OCI-M2 (cell line): ENCODE data around the gene ABCA7.
"Not testable (repeated sequence)": the region's sequence is repeated elsewhere in the genome, so short reads cannot be mapped to it uniquely, and the experiment has no call there.

Experiments used
- DNase-seq: peaks from one replicate; lab custom pipeline; 2025; ENCODE audit not compliant: unreplicated experiment; lab: John Stamatoyannopoulos, UW

Gene ABCA7

DNA sequence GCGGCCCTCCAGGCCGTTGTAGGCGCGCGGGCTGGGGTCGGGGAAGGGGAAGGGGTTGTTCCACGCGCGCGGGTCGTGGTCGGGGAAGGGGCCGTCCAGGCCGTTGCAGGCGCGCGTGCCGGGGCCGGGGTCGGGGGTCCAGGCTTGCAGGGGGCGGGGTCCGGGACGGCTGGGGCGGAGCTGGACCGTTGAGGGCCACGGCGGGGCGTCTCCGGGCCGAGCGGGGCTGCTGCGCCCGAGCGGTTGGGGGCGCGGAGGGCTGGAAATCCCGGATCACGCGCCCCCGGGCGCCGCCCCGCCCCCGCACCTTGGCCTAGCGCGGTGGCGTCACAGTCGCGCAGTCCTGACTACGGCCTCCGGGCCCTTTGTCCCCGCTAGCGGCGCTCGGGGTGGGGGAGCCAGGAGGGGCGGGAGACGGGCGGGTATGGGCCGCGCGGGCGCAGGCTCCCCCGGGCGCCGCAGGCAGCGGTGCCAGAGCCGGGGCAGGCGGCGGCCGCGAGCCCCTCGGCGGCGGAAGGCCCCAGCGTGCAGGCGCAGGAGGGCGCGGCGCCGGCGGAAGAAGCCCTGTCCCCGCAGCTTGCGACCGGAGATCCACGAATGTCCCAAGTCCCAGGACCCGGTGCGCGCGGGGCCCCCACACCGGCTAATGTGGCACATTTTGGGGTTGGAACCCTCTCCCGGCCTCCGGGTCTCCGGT lies 64.6 kb downstream of the ABCA7 start:
- DNase-seq, result no peak

DNA sequence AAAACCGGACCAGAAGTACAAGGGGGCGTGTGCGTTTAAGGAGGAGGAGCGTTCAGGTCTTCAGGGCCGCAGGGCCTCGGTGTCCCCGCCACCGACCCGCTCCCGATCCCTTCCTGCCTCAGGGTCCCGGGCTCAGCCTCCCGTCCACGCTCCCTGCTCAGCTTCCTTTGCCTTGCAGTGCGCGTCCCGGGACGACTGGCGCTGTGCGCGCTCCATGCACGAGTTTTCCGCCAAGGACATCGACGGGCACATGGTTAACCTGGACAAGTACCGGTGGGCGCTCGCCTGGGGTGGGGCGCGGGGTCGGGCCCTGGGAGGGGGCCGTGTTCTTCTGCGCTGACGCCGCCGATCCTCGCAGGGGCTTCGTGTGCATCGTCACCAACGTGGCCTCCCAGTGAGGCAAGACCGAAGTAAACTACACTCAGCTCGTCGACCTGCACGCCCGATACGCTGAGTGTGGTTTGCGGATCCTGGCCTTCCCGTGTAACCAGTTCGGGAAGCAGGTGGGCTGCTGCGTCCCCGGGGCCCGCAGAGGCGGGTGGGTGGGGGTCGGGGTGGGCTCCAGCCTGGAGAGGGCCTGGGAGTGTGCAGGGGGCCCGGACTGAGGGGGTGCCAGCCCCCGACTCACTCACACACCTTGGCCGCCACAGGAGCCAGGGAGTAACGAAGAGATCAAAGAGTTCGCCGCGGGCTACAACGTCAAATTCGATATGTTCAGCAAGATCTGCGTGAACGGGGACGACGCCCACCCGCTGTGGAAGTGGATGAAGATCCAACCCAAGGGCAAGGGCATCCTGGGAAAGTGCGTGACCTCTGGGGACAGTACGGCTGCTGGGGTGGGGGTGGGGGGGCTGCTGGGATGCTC lies 65.3 kb downstream of the ABCA7 start:
- no peak for DNase-seq

- DNase-seq, result no peak
Observed at GRCh38 chr19:1105873-1106840, 66.2 kb downstream of the ABCA7 start.

GRCh38 chr19:1106841-1107660 lies 67.1 kb downstream of the ABCA7 start:
- no peak for DNase-seq

- no peak for DNase-seq
Observed at GRCh38 chr19:1107661-1108261, 67.9 kb downstream of the ABCA7 start.

- DNase-seq, result no peak
Observed at GRCh38 chr19:1108291-1109031, 68.6 kb downstream of the ABCA7 start.

GRCh38 chr19:1109032-1109551 lies 69.2 kb downstream of the ABCA7 start:
- DNase-seq, result no peak

GRCh38 chr19:1109697-1110671 lies 70.1 kb downstream of the ABCA7 start:
- no peak for DNase-seq

DNA sequence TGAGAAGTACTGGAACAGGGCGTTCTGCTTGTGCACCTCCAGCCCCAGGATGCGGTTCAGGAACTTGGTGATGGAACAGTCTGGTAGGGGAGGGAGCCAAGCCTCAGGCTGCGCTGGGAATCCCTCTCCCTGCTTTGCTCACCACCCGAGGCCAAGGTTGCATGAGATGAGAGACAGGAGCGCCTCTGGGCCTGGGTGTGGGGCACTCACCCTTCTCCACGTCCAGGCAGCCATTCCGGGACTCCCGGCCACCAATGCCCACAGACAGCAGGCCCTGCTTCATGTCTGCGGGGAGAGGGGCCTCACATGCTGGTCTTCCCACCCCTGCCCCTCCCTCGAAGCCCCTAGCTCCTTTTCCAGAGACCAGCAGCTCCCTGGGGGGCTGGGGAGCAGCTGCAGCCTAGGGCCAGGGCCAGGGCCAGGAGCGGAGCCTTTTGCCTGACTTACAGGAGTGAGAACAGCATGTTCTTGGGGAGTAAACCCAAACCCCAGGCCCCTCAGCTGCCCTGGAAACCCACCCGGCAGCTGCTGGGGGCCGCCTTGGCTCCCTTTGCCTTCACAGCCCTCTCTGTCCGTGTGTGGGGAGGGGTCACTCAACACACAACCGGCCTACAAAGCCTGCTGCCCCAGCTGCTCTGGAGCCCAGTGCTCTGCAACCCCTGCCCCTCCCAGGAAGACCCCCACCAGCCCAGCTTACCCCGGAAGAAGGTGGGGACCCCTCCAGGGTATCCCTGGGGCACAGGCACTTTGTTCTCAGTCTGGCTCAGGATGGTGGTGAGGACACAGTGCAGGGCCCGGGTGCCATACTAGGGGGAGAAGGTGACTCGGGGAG lies 71.1 kb downstream of the ABCA7 start:
- no peak for DNase-seq

DNA sequence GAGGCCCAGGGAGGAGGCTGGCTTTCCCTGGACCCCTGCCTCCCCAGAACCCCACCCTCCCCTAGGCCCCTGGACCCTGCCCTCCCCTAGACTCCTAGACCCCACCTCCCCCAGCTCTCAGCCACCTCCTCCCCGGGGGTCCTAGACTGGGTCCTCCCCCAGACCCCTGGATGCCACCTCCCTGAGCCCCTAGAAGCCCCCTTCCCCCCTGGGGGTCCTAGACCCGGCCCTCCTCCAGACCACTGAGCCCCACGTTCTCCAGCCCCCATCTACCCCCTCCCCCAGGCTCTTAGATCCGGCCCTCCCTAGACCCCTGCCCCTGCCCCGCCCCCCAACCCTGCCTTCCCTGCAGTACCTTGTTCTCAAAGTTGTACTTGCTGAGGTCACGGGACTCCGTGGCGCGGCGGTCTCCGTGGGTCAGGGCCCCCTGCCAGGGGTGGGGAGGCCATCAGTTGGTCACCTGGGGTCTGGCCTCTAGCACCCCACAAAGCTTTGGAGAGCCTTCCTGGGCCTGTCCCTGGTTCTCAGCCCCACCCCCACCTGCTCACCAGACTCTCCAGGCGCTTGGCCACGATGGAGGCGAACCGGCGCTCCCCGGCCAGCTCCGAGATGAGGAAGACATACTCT lies 71.8 kb downstream of the ABCA7 start:
- DNase-seq, result no peak

DNA sequence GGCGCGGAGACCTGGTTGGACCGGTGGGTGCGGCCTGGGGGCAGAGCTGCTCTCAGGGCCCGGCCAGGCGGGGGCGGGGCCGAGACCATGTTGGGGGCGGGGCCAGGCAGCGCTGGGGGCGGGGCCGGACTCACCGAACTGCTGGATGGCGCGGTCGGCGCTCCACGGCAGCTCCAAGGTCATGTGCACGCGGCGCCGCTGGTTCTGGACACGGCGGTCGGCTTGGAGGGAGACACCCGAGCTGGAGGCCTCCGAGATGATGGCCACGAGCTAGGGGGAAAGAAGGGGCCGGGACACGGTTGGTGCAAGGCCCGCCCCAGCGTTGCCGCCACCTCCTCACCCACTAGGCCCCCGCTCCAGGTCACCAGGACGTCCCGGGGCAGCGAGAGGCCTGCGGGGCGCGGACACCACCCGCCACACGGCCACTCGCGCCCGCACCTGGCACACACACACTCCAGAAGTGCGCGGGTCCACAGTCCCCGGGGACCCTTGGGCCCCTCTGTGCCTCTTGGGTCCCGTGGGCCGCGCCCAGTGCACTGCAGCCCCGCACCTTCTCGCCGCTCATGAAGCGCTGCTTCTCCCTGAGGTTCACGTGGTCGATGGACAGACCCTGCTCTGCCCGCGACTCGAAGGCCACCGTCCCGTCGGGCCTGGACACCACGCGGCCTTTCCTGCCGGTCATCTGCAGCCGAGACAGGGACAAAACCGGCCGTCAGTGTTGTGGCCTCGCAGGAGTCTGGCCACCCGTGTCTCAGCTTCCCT lies 72.5 kb downstream of the ABCA7 start:
- DNase-seq, result no peak

DNA sequence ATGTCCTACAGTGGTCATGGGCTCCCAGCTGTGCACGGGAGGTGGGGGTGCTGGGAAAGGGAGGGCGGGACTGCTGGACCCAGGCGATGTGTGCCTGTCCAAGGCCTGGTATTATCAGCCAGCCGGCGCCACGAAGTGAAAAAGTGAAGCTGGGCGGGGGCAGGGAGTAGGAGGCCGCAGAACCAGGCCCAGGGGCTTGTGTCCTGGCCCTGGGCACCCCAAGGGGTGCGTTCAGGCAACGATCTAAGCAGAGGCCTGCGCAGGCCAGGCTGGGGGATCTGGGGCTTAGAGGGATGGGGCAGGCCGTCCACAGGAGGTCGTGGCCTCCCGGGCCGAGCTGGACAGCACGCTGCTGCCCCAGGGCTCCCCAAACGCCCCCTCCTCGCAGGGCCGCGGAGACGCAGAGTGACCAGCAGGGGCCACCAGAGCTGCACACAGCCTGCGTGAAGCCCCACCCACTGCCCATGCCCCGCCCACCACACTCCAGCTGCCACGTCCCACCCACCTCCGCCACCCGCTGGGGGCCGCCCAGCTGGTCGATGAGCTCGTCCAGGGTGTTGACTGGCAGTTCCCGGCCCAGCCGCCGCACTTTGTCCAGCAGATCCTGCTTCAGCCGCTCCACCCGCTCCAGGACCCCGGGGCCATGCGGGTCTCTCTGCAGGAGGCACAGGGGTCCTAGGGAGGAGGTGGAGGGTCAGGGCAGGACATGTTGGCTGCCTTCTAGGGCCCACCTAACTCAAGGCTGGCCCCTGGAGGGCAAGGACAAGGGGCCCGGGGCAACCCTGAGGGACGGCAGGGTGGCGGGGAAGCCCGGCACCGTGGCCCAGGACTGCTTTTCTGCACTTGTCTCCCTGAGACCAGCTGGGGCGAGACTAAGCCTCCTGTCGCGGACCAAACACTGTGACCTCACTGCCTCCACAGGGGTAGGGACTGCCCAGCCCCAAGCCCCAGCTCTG lies 73.4 kb downstream of the ABCA7 start:
- no peak for DNase-seq

GRCh38 chr19:1113986-1114483 lies 74.1 kb downstream of the ABCA7 start:
- no peak for DNase-seq

GRCh38 chr19:1114728-1115127 lies 74.8 kb downstream of the ABCA7 start:
- not testable (repeated sequence) for DNase-seq
